ENCODE results near the gene KCTD10.

Gene KCTD10

GRCh38 chr12:109473006-109473405 lies 4.1 kb downstream of the KCTD10 start:
- DNase-seq (ENCODE audit: low read depth) = no peak

- no peak for DNase-seq (ENCODE audit: low read depth)
Measured at GRCh38 chr12:109469517-109469916, 7.6 kb downstream of the KCTD10 start.

- no peak for DNase-seq (ENCODE audit: low read depth)
Measured at GRCh38 chr12:109467978-109468676, 9.0 kb downstream of the KCTD10 start.

DNA sequence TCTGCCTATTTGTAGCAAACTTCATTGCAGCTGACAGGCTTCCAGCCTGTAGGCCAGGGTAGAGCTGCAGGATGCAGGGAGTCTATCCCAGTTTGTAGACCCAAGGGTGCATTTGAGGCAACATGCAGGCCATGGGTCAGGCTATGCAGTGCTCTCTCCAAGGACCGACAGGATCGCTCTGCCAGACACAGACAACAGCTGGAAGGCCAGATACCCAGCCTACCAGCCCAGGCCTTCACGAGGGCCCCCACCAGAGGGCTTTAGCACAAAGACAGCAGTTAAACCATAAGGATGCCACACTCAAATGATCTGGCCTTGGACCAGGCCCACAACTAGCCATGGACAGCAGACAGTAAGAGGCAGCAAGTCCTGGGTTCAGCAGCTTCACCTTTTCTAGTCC lies 10.3 kb downstream of the KCTD10 start:
- DNase-seq (ENCODE audit: low read depth) = no peak

- DNase-seq (ENCODE audit: low read depth) = no peak
Measured at GRCh38 chr12:109466305-109466704, 10.8 kb downstream of the KCTD10 start.

DNA sequence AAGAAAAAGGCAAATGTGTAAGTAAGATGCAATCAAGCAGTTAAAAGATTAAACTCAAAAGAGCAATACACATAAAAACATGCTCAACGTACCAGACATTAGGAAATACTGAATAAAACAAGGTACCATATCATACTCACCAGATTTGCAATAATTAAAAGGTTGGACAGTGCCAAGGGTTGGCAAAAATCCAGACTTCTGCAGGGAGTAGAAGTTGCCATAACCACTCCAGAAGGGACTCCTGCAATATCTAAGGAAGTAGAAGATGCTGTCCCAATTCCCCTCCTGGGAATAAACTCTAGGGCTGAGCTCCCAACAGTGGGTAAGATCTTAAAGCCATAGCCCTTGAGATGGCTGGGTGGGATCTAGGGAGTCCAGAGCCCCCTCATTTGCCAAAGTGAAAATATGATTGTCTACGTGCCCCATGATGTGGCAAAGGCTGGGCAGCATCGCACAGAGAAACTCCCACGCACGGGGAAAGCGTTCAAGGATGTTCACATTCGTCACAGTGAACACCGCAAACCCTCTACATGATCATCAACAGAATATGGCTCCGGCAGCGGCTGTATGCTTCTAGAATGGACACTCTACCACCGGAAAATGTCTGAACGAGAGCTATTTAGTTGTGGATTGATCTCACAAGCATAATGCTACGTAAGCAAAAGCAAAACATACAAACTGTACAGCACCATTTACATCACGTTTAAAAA lies 12.3 kb downstream of the KCTD10 start:
- DNase-seq (ENCODE audit: low read depth) = no peak

DNA sequence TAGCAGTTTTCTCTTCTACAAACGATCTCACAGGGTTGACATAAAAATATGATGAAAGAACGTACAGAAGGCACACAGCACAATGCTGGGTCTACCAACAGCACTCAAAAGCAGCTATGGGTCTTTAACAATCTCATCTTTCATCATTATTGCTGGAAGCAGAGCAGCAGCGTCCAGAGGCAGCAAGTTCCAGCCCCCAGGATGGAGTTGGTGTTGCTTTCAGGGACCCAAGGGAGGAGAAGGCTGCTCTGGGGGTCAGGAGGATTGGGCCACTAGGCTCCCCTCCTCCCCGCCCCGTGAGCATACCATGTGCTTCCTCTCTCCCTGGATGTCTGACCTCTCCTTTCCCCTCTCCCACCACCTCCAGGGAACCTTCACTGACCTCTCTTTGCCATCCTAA lies 13.3 kb downstream of the KCTD10 start:
- DNase-seq (ENCODE audit: low read depth) = no peak

- no peak for DNase-seq (ENCODE audit: low read depth)
Measured at GRCh38 chr12:109462868-109463692, 14.0 kb downstream of the KCTD10 start.

DNA sequence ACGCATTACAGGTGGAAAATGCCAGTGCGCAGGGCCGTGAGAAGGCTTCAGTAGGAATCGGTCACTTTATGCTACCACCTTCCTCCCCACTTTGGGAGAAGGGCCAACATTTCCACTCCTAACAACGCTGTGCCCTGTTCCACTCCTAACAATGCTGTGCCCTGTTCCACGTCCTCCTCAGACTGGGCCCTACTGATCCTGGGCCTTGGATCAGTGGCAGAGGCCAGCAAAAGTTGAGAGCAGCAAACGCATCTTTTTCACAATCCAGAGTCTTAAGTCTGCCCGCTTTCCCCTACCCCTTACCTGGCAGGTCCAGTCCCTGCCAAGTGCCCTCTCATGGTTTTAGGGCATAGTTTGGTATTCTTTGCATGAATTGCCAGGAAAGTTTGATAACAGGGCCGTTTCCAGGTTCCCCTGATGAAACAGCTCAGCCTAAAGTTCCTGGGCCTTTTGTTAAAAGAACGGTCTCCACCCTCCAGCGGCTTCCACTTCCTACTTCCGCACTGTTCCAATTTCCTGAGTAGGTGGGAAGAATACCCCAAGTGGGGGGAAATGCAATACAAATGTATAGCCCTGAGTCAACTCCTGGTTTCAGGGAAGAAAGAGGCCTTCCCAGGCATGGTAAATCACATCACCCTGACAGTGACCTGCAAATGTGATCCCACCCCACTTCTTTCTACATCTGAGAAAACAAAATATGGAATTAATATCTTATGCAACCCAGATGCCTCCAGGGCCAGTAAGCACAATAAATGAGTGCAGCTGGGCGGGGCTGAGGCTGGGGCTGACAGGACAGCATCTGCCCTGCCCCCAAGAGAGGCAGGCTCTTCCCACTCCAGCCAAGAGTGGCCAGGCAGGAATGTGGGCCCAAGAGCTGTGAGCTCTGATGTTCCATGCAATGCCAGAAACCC lies 15.0 kb downstream of the KCTD10 start:
- DNase-seq (ENCODE audit: low read depth) = no peak

DNA sequence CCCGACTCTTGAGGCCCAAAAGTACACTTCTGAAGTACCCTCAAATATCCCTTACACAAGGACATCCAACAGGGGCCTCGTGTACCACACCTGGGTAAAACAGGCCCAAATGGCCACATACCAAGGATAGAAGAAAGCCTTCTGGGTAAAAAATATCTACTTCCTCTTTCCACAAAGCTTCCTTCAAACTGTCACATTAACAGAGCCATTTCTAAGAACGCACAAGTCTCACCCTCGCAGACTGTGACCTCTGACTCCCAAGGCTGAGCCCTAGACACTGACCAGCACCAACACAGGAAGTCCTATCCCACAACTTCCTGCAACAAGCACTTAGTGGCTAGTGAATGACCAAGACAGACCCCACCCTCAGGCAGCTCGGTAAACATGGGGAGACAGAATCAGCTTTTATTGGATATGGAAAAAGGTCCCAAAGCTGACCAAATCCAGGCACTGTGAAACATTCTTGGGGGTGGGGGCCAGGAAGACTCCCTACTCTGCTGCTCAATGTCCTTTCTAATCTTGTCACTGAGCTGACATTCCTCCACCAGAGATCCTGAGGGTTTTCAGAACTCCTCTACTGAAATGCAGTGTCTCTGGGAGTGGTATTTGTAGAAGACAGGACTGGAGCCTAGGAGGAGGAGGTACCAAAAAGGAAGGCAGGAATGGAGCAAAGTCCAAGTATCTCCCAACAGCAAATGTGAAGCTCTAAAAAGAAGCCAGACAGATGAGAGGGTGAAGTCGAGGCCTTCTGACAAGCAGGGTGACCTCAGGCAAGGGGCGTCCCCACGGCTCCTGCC lies 15.9 kb downstream of the KCTD10 start:
- DNase-seq (ENCODE audit: low read depth) = no peak

DNA sequence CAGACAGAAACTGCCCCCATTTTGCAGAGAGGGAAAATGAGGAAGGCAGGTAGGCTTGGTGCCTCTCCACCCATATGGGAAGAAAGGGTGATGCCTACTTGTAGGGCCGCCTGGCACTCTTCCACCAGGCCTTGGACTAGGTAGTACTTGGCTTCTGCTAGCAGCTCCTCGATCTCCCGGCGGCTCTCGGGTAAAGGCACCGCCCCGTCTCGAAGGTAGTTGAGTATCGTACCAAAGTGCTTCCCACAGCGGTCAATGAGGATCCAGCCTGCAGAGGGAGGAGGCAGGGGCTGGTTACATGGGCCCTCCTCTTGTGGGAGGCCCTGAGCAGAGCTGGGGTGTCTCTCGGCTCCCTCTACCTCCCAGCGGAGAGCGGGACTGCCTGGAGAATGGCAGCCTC lies 16.6 kb downstream of the KCTD10 start:
- no peak for DNase-seq (ENCODE audit: low read depth)

DNA sequence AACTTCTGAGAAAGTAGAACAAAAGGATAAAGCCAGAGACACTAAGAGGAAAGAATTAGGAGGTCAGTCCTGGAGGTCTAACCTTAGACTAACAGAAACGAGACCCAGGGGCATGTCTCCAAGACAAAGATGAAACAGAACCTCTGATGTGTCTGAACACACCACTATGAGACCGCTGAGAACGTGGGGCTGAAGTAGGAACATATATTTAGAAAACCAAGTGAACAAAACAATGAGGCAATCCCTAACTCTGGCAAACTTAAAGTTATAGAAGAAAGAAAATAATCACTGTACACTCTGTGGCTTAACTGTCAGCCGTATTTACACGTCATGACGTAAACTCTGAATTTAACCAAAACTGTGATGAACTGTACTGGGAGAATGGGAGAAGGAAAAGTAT lies 17.9 kb downstream of the KCTD10 start:
- no peak for DNase-seq (ENCODE audit: low read depth)

DNA sequence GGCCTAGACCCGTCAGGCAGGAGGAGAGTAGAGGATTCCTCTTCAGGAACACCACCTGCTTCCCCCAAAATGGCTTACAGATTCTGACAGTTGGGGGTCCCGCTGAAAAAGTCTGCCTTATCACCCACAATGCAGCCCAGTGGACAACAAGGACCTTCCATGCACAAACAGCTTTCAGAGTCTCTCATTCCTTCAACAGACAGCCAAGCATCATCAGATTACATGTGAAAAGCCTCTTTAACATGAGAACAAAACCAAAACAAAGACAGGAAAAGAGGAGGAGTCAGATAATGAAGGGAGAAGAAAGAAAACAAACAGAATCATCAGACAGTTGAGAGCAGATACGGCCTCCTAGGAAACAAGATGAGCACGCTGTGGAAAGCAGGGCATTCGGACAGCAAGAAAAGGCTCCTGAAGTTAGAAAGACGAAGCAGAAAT lies 18.3 kb downstream of the KCTD10 start:
- no peak for DNase-seq (ENCODE audit: low read depth)

- DNase-seq (ENCODE audit: low read depth) = no peak
Measured at GRCh38 chr12:109458086-109458485, 19.0 kb downstream of the KCTD10 start.

DNA sequence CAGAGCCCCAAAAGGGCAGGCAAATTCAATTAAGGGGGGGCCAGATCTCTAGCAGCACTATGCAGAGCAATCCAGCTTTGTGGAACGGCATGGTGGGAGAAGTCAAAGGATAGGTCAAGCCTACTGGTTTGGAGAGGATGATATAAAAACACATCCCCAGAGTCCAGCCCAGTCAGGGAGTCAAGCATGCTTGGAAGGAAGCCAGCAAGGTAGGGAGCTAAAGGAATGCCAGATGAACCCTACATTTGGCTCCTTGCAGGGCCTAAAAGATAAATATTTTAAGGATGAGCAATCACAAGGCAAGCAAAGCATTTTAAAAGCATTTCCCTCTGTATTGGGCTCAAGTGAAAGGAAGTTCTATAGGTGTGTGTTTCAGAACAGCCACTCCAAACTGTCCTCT lies 21.4 kb downstream of the KCTD10 start:
- DNase-seq (ENCODE audit: low read depth) = no peak

DNA sequence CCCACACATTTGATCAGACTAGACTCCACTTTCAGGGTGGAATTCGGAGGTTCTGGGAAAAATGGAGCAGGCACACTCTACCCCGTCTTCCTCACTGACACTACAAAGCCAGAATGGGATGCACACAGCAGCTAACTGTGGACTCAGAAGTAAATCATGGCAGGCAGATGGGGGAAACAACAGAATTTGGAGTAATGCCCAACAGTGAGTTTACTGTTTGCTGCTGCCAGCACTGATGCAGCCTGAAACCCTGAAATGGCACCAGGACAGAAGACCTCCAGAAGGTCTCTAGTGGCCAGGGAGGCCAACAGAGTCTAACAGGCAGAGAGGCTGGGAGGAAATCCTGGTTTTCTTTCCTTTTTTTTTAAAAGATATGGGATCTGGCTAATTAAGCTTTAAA lies 24.6 kb downstream of the KCTD10 start:
- no peak for DNase-seq (ENCODE audit: low read depth)

- no peak for DNase-seq (ENCODE audit: low read depth)
Measured at GRCh38 chr12:109451400-109451799, 25.7 kb downstream of the KCTD10 start.

DNA sequence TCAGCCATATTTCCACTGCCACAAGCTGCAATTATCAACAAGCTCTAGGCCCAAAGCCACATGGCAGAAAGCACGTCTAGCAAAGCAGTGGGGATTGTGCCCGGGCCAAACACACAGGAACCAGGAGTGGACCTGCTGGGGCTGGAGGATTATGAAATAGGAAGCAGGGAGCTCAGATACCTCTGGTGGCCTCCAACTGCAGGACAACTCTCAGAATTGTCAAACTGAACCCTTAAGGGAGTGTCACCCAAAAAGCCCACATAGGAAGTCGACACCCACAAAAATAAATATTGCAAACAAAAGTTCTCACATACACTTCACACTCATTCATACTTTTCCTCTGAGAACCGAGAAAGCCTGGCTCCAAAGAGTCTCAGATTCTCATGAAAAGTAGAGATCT lies 26.1 kb downstream of the KCTD10 start:
- no peak for DNase-seq (ENCODE audit: low read depth)

GRCh38 chr12:109449845-109450532 lies 27.1 kb downstream of the KCTD10 start:
- DNase-seq (ENCODE audit: low read depth) = no peak

DNA sequence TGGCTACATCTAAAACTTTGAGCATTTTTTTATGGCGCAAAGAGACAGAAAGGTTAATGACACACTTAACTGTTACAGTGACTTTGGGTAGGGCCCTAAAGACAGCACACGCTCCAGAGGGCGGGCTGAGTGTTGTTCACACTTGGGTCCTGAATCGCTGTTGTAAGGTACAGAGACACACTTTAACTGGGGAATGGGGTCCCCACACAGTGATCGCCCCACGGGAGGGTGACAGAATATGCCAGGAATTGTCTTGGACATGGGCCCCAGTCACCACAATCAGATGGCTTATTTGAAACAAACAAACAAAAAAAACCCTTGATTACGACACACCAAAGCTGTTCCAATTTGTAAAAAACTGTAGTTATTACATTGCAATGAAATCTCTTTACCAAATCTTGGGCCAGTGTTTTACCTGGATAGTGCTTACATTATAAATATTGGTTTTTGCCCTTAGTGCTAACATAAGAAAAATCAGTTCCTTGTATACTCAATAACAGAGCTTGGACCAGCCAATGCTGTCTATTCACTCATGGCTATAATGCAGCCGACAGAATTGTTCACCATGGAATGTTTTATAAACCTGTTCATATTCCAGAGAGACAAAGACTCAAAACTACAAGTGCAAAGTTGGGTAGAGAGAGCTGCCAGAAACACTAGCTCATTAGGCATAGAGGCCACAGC lies 28.3 kb downstream of the KCTD10 start:
- DNase-seq (ENCODE audit: low read depth) = no peak

Data from stimulated activated CD8-positive, alpha-beta memory T cell treated with anti-CD3 and anti-CD28 coated beads, Interleukin-12 subunit alpha, Interleukin-12 subunit beta, amount 100 ng/mL, for 1 hour (primary cell).